Measurements from ENCODE around the gene GAL3ST2.
"Not testable (repeated sequence)": the region's sequence is repeated elsewhere in the genome, so short reads cannot be mapped to it uniquely, and the experiment has no call there.

Gene GAL3ST2

DNA sequence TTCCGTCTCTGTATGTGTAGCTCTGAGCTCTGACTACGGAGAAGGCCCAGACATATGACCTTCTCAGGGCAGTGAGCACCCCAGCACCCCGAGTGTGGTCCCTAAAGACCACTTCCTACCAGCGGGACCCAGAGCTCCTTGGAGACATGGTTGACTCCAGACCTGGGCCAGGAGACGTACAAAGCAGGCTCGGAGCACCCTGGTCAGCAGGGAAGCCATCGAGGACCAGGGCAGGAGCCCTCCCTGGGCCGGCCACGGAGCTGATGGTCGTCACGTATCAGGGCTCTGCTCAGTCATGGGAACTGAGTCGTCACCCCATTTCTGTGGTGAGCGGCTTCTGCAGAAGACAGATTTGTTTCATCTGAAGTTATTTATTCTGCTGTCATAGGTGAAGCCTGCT, 19.6 kb downstream of the GAL3ST2 start:
- no peak for DNase-seq

DNA sequence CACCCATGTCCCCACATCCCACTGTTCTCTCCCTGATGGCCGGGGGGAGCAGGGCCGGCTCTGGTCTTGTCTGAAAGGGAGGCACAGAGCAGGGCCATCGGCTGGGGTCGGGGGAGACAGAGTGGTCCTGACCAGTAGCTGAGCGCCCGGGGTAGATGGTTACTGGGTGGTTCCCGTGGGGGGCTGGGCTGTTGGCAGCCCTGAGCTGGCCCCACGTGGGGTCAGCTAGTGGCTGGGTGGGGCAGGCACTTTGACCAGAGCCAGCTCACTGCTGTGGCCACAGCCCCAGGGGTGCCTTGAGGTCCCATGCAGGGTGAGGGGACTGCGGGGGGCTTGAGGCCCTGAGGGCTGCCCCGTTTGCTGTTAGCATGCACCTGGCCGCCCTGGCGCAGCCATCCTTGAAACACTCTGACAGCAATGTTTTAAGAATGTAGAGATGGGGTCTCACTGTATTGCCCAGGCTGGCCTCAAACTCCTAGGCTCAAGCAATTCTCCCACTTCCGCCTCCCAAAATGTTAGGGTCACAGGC, 20.1 kb downstream of the GAL3ST2 start:
- no peak for DNase-seq

DNA sequence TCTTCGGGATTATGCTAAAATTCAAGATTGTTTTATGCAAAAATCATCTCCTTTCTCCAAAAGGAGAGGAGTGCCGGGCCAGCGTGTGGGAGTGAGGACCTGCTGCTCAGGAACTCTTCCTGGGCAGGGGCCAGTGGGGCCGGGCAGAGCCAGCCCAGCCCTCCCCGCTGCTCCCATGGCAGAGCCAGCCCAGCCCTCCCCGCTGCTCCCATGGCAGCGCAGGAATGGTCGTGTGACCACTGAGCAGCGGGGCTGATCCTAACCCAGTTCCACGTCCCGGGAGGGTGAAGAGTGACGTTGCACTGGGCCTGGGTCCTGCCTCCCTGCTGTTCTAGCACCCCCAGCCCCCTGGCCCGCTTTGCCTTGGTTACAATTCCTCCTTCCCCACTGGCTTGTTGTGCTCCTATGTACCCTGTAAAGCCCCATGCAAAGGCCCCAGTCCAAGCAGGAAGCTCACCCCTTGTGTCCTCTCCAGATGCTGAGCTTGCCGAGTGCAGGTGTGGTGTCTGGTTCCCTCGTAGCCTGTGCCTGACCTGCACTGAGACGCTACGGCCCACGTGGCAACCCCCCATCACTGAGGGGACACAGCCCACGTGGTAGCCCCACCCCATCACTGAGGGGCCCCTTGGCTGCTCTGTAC, 20.9 kb downstream of the GAL3ST2 start:
- no peak for DNase-seq

DNA sequence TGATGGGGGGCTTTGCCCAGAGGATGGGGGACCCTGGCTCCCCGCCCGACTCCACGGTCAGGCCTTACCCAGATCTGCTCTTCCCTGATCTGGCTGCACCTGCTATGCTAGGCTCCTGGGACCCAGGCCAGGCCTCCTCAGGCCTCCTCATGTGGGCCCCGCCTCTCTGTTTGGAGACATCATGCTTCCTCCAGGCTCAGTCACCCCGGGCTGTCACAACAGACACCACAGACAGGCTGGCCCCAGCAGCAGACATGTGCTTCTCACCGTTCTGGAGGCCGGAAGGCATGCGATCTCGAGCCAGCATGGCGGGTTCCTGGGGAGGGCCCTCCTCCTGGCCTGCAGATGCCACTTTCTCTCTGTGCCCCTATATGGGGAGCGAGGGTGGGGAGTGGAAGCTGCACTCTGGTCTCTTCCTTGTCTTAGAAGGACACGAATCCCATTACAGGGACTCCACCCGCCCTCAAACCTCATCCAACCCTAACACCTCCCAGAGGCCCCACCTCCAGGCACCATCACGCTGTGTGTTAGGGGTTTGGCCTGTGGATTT, 21.5 kb downstream of the GAL3ST2 start:
- DNase-seq, result peak; percentile 11

DNA sequence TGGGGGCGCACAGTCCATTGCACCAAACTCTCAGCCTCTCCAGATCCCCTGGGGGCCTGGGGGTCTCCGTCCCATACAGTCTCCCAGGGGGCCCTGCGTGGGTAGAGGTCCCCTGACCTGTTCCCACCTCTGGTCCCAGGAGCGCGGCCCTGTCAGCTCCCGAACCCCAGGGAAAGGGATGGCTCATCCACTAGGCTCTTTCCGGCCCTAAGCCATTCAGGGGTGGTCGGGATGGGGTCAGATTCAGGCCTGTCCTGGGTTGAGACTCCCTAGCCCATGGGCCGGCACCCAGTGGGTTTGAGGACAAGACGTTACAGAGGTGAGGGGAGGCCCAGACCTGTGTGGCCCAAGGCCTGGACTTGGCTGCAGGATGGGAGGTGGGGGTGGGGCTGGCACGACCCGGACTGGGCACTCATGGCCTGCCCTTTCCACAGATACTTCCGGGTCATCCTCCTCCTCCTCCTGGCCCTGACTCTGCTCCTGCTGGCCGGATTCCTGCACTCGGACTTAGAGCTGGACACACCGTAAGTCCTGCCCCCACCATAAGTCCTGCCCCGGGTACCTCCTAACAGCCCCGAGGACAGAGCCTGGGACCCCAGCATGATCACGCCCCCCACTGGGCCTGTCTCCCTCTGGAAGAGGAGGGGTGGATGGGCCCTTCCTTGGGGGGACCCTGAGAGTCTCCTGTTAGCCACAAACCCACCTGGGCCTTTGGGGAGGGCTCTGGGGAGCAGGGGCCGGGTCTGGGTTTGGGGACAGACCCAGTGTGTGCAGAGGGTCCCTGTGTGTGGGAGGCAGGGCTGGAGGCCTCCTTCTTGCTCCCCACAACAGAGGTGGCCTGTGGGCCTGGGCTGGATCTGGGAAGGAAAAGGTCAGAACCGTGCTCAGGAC, 22.3 kb downstream of the GAL3ST2 start:
- no peak for DNase-seq

DNA sequence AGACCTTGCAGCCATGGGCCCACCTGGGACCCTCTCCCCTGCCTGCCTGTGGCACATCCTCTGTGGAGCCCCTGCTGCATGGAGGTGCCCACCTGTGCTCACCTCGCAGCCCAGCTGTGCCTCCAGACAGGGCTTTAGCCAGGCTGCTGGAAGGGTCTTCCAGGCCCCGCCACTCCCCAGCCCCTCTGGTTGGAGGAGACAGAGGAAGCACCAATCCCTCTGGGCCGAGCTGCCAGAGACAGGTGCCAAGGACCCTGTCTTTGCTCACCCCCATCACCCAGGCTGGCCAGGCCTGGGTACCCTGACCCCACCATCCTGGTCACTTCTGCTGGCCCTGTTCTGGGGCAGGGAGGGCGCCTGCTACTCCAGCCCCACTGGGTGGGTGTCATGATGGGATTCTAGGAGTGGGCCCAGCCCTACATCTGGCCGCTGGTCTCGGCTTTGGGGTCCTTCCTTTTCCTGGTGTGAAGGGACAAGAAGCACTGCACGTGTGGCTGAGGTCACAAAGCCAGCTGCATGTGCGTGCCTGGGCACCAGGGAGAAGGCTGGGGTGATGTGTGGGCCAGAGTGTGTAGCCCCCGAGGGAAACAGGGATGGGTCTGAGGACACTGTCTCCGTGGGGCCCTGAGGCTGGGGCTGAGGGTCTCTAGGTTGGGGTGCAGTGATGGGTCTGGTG, 23.0 kb downstream of the GAL3ST2 start:
- DNase-seq, result no peak

DNA sequence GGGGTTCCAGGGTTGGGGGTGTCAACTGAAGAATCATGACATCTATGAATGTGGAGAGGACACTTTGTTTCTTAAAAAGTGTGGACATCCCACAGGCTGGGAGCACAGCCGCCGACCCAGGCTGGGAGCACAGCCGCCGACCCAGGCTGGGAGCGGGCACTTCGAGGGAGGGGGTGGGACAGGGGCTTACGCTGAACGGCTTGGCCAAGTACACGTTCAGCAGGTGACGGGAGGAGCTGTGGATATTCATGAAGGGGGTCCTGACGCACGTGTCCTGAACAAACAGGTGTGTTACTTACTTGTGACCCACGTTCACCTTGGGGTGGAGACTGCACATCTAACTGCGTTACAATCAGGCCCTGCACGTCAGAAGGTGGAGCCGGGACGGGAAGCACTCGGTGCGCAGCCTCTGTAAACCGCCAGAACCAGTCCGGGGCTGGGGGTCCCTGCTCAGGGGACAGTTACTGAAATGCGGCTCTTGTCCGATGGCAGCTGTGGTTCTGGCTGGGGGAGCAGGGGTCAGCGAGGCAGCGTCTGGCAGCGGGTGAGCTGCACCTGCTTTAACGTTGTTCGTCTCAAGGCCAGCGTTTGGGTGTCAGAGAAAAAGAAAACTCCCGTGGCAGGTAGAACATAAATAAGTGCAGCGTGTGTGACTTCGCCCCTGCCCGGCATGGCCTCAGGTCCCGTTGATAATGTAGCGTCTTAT, 23.7 kb downstream of the GAL3ST2 start:
- DNase-seq, result not testable (repeated sequence)

DNA sequence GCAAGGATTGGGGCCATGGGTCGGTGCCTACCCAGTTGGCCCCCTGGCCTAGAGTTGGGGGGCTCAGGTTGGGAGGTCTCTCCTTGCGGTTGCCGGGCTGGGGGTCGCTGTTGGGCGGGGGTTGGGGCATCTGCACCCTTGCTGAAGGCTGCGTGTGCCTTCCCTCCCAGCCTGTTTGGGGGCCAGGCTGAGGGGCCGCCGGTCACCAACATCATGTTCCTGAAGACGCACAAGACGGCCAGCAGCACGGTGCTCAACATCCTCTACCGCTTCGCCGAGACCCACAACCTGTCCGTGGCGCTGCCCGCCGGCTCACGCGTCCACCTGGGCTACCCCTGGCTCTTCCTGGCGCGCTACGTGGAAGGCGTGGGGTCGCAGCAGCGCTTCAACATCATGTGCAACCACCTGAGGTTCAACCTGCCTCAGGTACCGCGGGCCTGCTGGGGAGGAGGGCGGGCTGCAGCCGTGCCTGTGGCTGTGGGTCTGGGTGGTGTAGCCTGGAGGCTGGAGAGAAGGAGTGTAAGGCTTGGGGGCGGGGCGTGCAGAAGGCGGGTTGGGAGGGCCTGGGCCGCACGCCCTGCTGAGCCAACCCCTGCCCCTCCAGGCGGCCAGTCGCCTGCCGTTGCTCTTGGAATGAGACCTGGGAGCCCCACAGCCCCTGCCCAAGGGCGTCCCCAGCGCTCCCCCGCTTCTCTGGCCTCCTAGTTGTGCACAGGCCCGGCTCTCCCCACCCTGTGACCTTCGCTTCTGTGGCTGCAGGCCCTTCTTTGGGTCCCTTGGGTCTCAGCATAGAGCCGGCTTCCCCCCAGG, 25.2 kb downstream of the GAL3ST2 start:
- DNase-seq, result no peak

DNA sequence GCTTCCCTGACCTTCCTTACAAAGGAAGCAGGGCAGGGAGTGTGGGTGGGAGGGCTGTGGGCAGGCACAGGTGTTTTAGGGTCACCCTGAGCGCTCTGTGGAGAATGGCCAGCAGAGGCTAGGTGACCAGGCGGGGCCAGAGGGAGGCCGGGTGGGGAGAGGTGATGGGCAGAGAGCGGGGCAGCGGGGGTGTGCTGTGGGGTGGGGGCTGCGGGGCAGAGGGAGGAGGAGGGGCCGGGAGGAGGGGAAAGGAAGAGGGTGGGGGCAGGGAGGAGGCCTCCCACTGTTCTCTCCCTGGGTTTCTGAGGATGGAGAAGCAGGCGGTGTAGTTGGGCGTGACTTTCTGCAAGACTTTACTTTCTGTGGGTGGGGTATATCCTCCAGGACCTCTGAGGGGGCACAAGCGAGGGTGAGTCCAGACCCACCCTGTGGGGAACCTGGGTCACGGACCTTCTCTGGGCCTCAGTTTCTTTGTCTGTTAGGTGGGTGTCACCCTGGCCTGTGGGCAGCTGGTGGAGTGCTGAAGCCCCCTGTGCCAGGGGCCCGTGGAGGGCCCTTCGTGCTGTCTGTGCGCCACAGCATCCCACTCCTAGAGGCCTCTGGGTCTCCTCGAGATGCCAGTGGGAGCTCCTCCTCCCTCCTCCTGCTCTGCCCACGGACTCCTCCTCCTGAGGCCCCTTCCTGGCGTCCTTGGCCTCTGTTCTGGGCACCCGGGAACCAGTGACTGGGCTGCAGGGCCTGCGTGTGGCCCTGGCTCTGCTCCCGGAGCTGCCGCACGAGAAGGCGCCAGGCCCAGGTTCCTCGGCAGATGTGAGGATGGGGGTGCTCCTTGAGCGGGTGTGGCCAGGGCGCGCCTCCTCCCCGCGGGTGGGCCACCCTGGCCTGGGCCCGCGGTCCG, 26.0 kb downstream of the GAL3ST2 start:
- DNase-seq, result no peak

DNA sequence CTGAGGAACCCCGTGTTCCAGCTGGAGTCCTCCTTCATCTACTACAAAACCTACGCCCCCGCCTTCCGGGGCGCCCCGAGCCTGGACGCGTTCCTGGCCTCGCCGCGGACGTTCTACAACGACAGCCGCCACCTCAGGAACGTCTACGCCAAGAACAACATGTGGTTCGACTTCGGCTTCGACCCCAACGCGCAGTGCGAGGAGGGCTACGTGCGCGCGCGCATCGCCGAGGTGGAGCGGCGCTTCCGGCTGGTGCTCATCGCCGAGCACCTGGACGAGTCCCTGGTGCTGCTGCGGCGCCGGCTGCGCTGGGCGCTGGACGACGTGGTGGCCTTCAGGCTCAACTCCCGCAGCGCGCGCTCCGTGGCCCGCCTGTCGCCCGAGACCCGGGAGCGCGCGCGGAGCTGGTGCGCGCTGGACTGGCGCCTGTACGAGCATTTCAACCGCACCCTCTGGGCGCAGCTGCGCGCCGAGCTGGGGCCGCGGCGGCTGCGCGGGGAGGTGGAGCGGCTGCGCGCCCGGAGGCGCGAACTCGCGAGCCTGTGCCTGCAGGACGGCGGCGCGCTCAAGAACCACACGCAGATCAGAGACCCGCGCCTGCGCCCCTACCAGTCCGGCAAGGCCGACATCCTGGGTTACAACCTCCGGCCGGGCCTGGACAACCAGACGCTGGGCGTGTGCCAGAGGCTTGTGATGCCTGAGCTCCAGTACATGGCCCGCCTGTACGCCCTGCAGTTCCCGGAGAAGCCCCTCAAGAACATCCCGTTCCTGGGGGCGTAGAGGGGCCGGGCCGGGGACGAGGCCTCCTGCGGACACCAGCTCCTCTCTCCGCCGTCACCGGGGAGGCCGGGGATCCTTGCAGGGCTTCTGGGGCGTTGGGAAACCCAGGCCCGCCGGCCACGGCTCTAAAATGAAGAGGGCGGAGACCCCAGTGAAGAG, 27.0 kb downstream of the GAL3ST2 start:
- no peak for DNase-seq

DNA sequence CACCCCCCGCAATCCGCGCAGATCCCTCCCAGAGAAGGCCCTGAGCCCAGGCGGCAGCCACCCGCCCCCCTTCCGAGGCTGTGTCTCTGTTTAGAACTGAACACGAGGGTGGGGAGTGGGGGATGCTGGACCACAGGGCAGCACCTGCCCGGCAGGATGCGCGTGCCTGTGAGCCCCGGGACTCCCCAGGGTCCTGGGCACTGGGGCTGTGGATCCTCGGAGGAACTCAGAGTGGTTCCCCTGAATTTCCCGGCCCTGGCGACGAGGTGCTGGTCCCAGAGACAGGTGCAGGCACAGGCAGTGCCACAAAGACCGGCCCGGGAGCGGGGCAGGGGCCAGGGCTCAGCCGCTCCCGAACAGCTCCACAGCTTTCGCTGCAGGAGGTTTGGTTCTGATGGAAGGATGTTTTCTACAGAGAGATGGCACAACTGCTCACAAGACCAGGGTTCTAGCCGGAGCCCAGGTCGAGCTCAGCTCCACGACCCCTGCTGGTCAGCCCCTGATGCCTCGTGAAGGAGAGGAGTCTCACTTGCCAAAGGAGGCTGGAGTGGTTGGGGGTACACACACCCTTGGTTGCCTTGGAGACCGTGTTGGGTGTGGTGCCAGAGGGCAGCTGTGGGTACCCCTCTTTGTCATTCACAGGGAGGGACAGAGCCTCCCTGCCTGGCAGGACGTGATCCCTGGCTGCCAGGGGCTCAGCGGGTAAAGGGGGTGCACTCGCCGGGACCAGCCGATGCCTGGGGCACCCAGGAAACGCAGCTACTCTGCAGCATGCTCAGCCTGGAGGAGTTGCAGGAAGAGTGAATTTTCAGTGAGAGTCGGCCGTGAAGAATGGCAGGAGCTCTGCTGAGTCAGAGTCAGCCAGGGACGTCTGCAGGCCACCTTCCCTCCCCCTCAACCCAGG, 28.0 kb downstream of the GAL3ST2 start:
- DNase-seq, result no peak

DNA sequence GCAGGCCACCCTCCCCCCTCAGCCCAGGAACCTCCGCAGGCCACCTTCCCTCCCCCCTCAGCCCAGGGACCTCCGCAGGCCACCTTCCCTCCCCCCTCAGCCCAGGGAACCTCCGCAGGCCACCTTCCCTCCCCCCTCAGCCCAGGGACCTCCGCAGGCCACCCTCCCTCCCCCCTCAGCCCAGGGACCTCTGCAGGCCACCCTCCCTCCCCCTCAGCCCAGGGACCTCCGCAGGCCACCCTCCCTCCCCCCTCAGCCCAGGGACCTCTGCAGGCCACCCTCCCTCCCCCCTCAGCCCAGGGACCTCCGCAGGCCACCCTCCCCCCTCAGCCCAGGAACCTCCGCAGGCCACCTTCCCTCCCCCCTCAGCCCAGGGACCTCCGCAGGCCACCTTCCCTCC, 29.6 kb downstream of the GAL3ST2 start:
- DNase-seq, result not testable (repeated sequence)

DNA sequence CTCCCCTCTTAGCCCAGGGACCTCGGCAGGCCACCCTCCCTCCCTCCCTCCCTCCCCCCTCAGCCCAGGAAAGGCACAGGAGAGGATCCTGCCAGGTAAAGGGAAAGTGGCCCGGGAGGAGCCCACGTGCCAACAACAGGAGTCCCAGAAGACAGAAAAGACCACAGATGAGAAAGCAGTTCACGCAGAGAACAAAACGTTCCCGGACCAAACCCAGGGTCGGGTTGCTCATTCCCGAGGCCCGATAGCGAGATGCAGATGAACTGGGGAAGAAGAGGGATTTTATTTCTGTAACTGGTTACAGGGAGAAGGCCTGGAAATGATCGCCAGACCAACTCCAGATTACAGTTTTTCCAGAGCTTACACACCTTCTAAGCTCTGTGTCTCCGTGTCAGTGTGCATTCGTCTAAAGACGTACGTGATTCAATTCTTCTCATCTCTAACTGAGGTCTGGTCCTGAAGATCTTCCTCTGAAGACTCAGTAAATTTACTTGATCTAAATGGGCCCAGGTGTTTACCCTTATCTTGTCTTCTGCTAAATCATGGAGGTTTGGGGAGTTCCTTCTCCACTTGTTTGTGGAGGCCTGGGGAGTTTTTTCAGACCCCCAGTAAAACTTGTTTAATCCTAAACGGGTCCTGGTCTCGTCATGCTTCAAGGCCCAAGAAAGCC, 31.6 kb downstream of the GAL3ST2 start:
- DNase-seq, result no peak

DNA sequence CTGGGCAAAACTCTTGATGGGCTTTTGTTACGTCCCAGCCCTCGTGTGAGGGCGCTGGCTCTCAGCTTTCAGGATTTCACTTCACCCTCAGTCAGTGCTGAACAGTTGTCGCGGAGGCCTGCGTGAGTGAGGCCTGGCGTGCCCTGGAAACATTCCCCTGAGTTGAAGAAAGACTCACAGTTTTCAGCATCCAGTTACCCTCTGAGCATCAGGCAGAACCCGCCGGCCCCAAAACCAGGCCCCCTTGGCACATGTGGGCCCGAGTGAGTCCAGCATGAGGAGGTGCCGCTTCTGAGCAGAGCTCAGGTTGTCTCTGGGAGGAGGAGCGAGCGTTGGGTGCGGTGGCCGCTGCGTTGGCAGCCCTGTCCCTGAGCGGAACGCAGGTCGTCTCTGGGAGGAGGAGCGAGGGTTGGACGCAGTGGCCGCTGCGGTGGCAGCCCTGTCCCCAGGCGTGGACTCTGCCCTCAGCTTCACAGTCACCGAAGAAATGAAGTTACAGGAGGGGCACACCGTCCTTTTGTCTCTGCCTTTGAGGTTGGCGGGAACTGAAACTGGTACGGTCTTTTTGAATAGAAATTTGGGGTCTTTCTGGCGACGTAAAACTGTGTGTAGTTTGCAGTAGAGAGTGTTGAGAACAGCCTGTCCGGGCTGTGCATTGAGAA, 32.2 kb downstream of the GAL3ST2 start, which contains the start of gene NEU4:
NEU4 (plus strand) TSS at position 473 of the 662 bp plus-strand sequence. CDS start 5,292 bp downstream, outside the sequence.
- no peak for DNase-seq

DNA sequence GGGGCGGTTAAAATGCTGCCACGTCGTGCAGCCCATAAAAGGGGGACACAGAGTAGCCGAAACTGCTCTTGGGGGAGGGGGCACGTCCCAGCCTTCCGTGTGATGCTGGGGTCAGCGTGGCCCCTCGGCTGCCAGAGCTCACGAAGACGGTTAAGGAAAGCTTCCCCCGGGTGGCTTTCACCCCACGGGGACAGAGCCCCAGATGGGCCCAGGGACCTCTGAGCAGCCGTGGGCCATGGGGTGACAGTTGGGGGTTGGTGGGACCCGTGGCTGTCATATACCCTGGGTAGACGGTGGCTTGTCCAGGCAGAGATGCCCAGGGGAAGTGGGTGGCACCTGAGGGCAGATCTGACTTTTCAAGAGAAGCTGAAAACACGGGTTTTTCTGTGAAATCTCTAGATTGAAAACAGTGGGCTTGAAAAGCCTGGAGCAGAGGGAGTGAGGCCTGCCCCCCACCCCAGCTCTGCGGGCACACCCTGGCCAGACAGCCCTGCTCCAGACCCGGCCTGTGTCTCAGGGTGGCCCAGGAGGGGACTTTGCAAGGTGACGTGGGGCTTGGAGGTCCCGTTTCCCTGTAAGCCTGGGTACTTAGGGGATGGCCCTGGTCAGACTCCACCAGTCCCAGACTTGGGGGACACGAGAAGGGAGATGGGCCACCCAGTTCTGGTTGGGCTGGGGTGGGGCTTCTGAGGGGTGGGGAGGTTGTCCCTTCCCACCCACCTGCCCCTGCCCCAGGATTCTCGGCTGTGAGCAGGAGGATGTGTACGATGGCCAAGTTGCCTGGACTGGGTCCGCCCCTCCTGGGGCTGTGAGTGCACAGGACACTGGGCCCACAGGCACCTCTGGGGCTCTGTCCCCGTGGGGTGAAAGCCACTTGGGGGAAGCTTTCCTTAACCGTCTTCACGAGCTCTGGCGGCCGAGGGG, 33.0 kb downstream of the GAL3ST2 start:
- no peak for DNase-seq
